K562 (cell line): Measurements from ENCODE around the gene G6PD. TPM values are rescaled to one million over a fixed set of nuclear protein-coding genes. Genes with fewer than 3 reads are reported as not detected.

Source experiments
- CBX1 ChIP-seq: sonication (generic); IDR thresholded peaks from 2 replicates; pipeline ENCODE4 v1.6.1; 2016; ENCODE audit warnings: antibody characterized with exemption, low read depth, mild to moderate bottlenecking
- CCAR2 ChIP-seq: fragments of 200-400 bp; formaldehyde crosslinking; IDR thresholded peaks from 2 replicates; pipeline ENCODE4 v1.6.1; 2017; ENCODE audit warnings: mild to moderate bottlenecking, low read depth, low read length
- CEBPG ChIP-seq, 3 experiments: fragments of 200-800 bp in 1 of 3; sonication (Bioruptor generic) in 1 of 3; sonication (generic) in 1 of 3; formaldehyde crosslinking in 1 of 3; IDR thresholded peaks in 2 of 3; conservative IDR thresholded peaks in 1 of 3; 2 replicates each; pipeline versions ENCODE4 v1.6.1 to v1.8.0; 2016 to 2022; ENCODE audit warnings: missing compliant biosample characterization in 2 of 3, missing genetic modification characterization in 2 of 3, mild to moderate bottlenecking in 1 of 3, missing genetic modification reagents in 1 of 3
- FOXK1 ChIP-seq: sonication (generic); formaldehyde crosslinking; IDR thresholded peaks from 2 replicates; pipeline ENCODE4 v1.8.0; 2022; ENCODE audit warnings: missing genetic modification reagents, mild to moderate bottlenecking, borderline replicate concordance
- GTF2F1 ChIP-seq: IDR thresholded peaks from 2 replicates; pipeline ENCODE4 v1.6.1; 2011; ENCODE audit warnings: low read depth, low read length, improper control_type of control experiment
- NCOA4 ChIP-seq: fragments of 450-650 bp; IDR thresholded peaks from 2 replicates; pipeline ENCODE4 v1.6.1; 2018; ENCODE audit warnings: mild to moderate bottlenecking; ENCODE audit not compliant: partially characterized antibody
- NFXL1 ChIP-seq: fragments of 450-650 bp; formaldehyde crosslinking; IDR thresholded peaks from 2 replicates; pipeline ENCODE4 v1.4.0; 2021; ENCODE audit warnings: mild to moderate bottlenecking
- PRPF4 ChIP-seq: fragments of 200-400 bp; formaldehyde crosslinking; IDR thresholded peaks from one replicate; pipeline ENCODE4 v1.6.1; 2017; ENCODE audit warnings: low read length, low read depth, mild to moderate bottlenecking; ENCODE audit not compliant: insufficient read depth, poor library complexity, severe bottlenecking
- PYGO2 ChIP-seq: fragments of 450-650 bp; IDR thresholded peaks from 2 replicates; pipeline ENCODE4 v1.6.1; 2016; ENCODE audit warnings: mild to moderate bottlenecking, missing genetic modification characterization, moderate library complexity, missing compliant biosample characterization
- RBM34 ChIP-seq: fragments of 200-400 bp; formaldehyde crosslinking; IDR thresholded peaks from 2 replicates; pipeline ENCODE4 v1.6.1; 2018; ENCODE audit warnings: low read length, borderline replicate concordance; ENCODE audit not compliant: insufficient read depth
- SMAD3 ChIP-seq: fragments of 450-650 bp; formaldehyde crosslinking; conservative IDR thresholded peaks from 2 replicates; pipeline ENCODE4 v1.4.0; 2020; ENCODE audit warnings: mild to moderate bottlenecking
- TEAD2 ChIP-seq: fragments of 450-650 bp; IDR thresholded peaks from 2 replicates; pipeline ENCODE4 v1.6.1; 2016; ENCODE audit warnings: missing genetic modification characterization, control low read depth, missing compliant biosample characterization
- ZNF57 ChIP-seq: fragments of 450-650 bp; formaldehyde crosslinking; IDR thresholded peaks from 2 replicates; pipeline ENCODE4 v1.4.0; 2020; ENCODE audit warnings: mild to moderate bottlenecking, moderate library complexity
- ZNF707 ChIP-seq: fragments of 250-450 bp; sonication (Bioruptor Pico); conservative IDR thresholded peaks from 2 replicates; pipeline ENCODE4 v1.8.0; 2022; ENCODE audit warnings: inconsistent platforms, mild to moderate bottlenecking, moderate library complexity
- ZNF780A ChIP-seq: fragments of 250-450 bp; sonication (Bioruptor Pico); IDR thresholded peaks from 2 replicates; pipeline ENCODE4 v1.5.0; 2021; ENCODE audit warnings: mild to moderate bottlenecking
- polyA plus RNA-seq, 8 experiments: library from polyadenylated mRNA; depleted of rRNA in 4 of 8; stranded (reverse) in 5 of 8; unstranded in 3 of 8; fragments of >200 nt; fragmentation: Nextera tagmentation in 2 of 8; fragmentation: Illumina TruSeq in 1 of 8; extraction: Ambion mirVana in 2 of 8; extraction: Trizol in 1 of 8; gene quantifications; 2 replicates each; pipeline versions ENCODE4 v1.2.1 to v1.2.3, GENCODE V29; 2011 to 2014; ENCODE audit warnings: inconsistent platforms in 1 of 8, missing spikeins in 1 of 8
- total RNA-seq, 7 experiments: library from RNA; depleted of rRNA in 6 of 7; stranded (reverse); fragments of >200 nt in 6 of 7; fragmentation: Illumina TruSeq in 2 of 7; extraction: Trizol in 2 of 7; gene quantifications; 2 replicates each; pipeline versions ENCODE4 v1.2.1 to v1.2.3, GENCODE V29; 2011 to 2021; ENCODE audit warnings: low replicate concordance in 1 of 7
- TF ChIP-seq, protein P1 (sequence below): fragments of 450-650 bp; formaldehyde crosslinking; IDR thresholded peaks from 2 replicates; pipeline ENCODE4 v1.4.0; 2022; ENCODE audit warnings: missing genetic modification characterization
- TF ChIP-seq, protein P2 (sequence below): fragments of 250-450 bp; sonication (Bioruptor Pico); IDR thresholded peaks from 2 replicates; pipeline ENCODE4 v1.9.0; 2021; ENCODE audit warnings: mild to moderate bottlenecking
- TF ChIP-seq, protein P3 (sequence below), 3 experiments: fragments of 200-800 bp in 1 of 3; fragments of 250-450 bp in 1 of 3; fragments of 450-650 bp in 1 of 3; sonication (Bioruptor Pico) in 1 of 3; sonication (Bioruptor generic) in 1 of 3; formaldehyde crosslinking in 1 of 3; IDR thresholded peaks; 2 replicates each; pipeline versions ENCODE4 v1.6.1 to v1.8.0; 2016 to 2022; ENCODE audit warnings: mild to moderate bottlenecking in 2 of 3, missing genetic modification characterization in 2 of 3, missing compliant biosample characterization in 1 of 3, moderate library complexity in 1 of 3
- TF ChIP-seq, protein P4 (sequence below): sonication (generic); formaldehyde crosslinking; IDR thresholded peaks from 2 replicates; pipeline ENCODE4 v1.8.0; 2023; ENCODE audit warnings: mild to moderate bottlenecking, missing genetic modification reagents

Gene G6PD
- total and polyA plus RNA-seq, 9 of the 15 experiments (the other 6 are each of a cell fraction or from before 2014, with no cell fraction given), result 2.9 to 222 (median 66.4) TPM

DNA sequence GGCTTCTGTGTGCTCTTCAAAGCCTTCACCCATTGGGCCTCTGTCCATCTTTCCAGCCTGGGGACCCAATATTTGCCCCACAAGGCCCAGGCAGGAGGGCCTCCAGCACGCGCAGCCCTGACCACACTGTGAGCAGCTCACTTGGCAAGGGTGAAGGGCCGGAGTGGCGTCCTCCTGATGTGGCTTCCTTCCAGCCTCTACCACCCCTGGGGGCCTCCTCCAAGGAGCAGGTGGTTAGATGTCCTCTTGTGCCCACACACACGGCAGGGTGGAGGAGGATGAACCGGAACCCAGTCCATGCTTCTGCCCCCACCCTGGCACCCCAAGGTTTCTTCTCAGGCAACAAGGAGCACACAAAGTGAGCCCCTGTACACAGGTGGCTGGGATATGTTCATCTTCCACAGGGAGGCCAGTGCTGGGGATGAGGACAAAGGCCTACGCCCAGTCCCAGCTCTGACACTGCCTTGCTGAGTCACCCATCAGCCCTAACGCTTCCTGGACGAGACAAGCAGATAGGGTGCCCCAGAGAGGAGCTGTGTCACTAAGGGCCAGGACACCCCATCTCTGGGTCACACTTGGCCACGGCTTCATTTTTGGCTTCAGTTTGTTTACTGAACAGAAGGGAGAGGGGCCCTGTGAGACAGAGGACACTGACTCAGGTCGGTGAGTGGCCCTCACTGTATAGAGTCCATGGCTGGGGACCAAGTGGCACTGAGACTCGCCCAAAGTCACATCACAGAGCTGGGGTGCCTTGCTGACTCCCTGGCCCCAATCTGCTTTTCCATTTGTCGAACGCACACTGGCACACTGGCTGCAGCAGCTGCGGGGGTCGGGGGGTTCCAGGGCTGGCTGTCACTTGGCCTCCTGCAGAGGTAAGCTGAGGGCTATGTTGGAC lies 62.1 kb downstream of the G6PD start (continued):
- no peak for TF ChIP-seq CEBPG (CRISPR knock-in tag; IDR thresholded peaks at IDR 0.05)
- no peak for TF ChIP-seq CEBPG (tag; conservative IDR thresholded peaks at IDR 0.05 in 1 of 2, IDR thresholded peaks at IDR 0.05 in 1 of 2)
- no peak for TF ChIP-seq PRPF4
- no peak for TF ChIP-seq TEAD2 (tag)
- no peak for TF ChIP-seq PYGO2 (tag)
- TF ChIP-seq, protein P1, sequence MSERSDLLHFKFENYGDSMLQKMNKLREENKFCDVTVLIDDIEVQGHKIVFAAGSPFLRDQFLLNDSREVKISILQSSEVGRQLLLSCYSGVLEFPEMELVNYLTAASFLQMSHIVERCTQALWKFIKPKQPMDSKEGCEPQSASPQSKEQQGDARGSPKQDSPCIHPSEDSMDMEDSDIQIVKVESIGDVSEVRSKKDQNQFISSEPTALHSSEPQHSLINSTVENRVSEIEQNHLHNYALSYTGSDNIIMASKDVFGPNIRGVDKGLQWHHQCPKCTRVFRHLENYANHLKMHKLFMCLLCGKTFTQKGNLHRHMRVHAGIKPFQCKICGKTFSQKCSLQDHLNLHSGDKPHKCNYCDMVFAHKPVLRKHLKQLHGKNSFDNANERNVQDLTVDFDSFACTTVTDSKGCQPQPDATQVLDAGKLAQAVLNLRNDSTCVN (CRISPR knock-in tag), result no peak
- TF ChIP-seq RBM34, result no peak
- TF ChIP-seq, protein P2, sequence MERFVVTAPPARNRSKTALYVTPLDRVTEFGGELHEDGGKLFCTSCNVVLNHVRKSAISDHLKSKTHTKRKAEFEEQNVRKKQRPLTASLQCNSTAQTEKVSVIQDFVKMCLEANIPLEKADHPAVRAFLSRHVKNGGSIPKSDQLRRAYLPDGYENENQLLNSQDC (CRISPR knock-in tag), result no peak
- no peak for TF ChIP-seq NCOA4
- no peak for TF ChIP-seq SMAD3
- no peak for TF ChIP-seq ZNF780A (CRISPR knock-in tag)
- TF ChIP-seq GTF2F1, result no peak
- TF ChIP-seq FOXK1 (CRISPR knock-in tag), result 0 out of 2 replicates have a peak, but pooled peaks have one; percentile 26
- TF ChIP-seq CCAR2, result no peak
- TF ChIP-seq CBX1, result no peak
- TF ChIP-seq, protein P3, sequence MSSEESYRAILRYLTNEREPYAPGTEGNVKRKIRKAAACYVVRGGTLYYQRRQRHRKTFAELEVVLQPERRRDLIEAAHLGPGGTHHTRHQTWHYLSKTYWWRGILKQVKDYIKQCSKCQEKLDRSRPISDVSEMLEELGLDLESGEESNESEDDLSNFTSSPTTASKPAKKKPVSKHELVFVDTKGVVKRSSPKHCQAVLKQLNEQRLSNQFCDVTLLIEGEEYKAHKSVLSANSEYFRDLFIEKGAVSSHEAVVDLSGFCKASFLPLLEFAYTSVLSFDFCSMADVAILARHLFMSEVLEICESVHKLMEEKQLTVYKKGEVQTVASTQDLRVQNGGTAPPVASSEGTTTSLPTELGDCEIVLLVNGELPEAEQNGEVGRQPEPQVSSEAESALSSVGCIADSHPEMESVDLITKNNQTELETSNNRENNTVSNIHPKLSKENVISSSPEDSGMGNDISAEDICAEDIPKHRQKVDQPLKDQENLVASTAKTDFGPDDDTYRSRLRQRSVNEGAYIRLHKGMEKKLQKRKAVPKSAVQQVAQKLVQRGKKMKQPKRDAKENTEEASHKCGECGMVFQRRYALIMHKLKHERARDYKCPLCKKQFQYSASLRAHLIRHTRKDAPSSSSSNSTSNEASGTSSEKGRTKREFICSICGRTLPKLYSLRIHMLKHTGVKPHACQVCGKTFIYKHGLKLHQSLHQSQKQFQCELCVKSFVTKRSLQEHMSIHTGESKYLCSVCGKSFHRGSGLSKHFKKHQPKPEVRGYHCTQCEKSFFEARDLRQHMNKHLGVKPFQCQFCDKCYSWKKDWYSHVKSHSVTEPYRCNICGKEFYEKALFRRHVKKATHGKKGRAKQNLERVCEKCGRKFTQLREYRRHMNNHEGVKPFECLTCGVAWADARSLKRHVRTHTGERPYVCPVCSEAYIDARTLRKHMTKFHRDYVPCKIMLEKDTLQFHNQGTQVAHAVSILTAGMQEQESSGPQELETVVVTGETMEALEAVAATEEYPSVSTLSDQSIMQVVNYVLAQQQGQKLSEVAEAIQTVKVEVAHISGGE (CRISPR knock-in tag; IDR thresholded peaks at IDR 0.05), result peak in 1 of 3 experiments; percentile 21; a peak in 1 of 6 replicates
- TF ChIP-seq ZNF57 (CRISPR knock-in tag), result no peak
- TF ChIP-seq NFXL1, result no peak
- TF ChIP-seq, protein P4, sequence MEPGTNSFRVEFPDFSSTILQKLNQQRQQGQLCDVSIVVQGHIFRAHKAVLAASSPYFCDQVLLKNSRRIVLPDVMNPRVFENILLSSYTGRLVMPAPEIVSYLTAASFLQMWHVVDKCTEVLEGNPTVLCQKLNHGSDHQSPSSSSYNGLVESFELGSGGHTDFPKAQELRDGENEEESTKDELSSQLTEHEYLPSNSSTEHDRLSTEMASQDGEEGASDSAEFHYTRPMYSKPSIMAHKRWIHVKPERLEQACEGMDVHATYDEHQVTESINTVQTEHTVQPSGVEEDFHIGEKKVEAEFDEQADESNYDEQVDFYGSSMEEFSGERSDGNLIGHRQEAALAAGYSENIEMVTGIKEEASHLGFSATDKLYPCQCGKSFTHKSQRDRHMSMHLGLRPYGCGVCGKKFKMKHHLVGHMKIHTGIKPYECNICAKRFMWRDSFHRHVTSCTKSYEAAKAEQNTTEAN (CRISPR knock-in tag), result no peak
- no peak for TF ChIP-seq ZNF707 (CRISPR knock-in tag)
